SIG-M5 treated with dmso at 0.1 percent for 504 hours (cell line): ENCODE measurements around the gene AFF3.

Experiments
- DNase-seq: peaks from one replicate; lab custom pipeline; 2025; ENCODE audit not compliant: unreplicated experiment; lab: John Stamatoyannopoulos, UW

The AFF3 gene

GRCh38 chr2:99841749-99842148 lies 300.6 kb downstream of the AFF3 start:
- no peak for DNase-seq

- no peak for DNase-seq
Observed at GRCh38 chr2:99840831-99841230, 301.6 kb downstream of the AFF3 start.

DNA sequence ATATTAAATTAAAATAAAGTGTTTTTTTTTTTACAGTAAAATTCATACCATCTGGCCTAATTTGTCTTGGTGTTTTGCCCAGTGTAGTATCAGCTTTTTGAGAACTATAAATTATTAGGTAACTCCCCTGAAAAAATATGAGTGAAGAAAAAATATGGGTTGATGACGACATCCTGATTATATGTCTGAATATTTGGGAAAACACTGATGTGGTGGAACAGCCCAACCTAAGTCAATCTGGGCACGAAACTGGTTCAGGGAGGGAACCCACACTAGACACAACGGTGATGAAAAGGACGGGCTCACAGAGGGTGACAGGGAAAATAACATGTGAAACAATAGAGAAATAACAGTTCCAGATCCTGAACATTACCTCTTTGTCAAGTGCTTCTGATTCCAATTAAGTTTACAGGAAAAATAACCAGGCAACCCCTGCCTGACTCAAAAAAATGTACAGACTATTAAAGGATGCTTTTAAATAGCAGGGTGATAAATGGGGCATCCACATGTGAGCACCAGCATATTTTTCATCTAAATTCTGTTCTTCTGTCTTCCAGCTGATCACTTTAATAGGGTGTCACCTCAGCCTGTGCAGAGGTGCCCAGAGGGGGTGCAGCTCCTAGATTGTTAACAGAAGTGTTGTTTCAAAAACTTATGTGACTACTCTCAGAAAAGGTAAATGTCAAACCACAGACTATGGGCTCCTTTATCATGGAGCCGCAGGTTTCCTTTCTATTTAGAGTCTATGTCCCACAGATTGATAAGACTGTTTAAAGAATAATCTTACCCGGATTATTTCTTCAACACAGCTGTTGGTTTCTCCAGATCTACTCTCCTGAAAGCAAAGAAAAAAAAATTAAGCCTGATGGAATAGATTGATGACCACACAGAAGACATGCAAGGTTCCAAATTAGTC lies 305.4 kb downstream of the AFF3 start:
- no peak for DNase-seq

- DNase-seq: no peak
Observed at GRCh38 chr2:99834426-99834825, 308.0 kb downstream of the AFF3 start.

DNA sequence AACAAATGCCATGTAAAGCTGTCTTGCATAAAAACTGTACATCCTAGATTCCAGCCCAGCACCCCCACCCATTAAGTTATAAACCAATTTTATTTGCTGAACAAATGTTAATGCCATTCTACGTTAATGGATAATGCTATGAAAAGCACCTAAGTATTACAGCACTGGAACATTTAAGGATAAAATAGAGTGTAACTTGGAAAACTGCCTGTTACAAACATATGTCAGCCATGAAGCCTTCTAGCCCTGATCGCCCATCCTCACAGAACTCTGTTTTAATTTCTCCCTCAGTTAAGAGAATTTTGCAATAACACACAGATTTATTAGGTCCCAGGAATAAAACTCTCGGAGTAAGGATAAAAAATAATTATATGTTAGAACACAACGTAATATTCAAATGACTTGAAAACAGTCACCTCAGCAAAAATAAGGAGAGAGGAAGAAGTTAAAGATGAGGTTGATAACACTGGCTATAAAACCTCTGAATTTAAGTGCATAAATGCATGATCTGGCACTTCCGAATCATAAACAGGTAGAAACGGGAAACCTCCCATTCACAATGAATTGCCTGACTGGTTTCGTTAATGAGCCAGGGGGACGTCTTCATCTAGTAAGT lies 308.7 kb downstream of the AFF3 start:
- no peak for DNase-seq

- no peak for DNase-seq
Observed at GRCh38 chr2:99832926-99833325, 309.5 kb downstream of the AFF3 start.

DNA sequence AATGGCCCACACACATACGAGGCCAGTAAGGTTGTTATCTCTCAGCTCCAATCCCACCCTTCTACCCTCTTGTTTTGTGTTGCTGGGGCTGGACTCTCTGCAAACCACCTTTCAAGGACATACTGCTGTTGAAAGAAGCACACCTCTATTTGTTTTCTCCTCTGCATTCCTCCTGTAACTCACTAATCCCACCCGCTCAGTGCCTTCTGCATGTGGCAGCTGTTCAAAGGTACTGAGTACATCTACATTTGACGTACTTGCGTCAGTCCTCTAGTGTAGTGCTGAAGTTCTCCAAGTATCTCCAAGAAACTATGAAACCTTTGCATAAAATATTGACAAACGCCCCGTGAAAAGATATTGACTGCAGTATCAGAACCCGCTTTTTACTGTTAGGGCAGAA lies 310.6 kb downstream of the AFF3 start:
- DNase-seq: no peak

DNA sequence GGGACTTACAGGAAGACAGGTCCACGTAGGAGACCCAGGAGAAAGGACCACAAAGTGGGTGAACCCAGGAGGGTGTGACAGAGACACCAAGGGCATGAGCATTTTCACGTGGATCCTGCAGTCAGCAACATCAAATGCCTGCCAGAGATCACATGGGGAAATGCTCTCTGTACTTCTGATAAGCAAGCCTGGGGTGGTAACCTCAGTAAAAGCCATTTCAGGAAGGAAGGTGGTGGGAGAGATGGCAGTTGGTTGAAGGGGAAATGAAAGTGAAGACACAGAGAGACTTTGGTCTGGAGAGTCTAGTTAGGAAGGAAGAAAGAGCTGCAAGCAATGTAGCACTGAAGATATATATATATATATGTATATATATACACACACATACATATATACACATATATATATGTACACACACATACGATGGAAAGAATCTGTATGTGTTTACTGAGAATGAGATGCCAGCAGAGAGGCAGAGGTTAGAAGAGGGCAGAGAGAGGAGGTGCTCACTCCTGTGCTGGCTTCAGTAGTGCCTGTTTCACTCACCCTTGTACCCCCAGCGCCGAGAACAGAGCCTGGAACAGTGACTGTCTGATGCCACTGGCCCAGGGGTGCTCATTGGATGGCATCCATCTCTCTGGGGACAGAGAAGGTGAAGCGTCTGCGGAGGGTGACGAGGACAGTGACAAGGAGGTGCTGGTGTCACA lies 314.9 kb downstream of the AFF3 start:
- peak; percentile 97 for DNase-seq

DNA sequence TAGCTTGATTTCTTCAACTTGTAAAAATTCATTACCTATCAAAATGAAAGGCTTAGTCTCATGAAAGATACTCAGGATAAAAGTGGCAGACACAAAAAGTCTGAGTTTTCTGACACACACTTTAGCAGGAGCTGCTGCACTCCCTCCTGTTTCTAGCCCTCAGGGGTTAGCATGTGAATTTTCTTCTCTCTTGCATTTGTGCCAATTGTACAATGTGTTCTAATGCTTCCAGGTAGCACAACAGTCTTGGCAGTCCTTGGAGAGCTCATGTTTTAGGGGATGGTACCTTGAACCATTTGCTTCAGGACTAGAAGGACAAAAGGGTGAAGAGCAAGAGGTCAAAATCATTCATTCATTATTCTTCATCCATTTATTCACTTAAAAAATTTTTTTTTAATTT lies 316.8 kb downstream of the AFF3 start:
- no peak for DNase-seq

DNA sequence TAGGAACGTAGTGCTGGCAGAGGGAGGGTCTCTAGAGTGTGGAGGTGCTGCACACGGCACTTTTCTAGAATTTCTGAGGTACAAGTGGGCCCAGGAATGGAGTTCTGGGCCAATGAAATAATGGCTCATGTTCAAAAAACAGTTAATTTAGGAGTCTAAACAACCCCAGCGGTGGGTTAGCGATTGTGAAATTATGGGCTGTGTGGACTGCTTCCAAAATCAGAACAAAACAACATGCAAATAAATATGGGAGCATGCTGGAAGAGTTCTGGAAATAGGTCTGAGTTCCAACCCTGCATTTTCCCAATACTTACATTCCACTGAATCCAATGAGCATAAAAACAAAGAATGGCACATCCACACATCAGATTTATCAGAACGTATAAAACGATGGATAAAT lies 317.6 kb downstream of the AFF3 start:
- DNase-seq: no peak

DNA sequence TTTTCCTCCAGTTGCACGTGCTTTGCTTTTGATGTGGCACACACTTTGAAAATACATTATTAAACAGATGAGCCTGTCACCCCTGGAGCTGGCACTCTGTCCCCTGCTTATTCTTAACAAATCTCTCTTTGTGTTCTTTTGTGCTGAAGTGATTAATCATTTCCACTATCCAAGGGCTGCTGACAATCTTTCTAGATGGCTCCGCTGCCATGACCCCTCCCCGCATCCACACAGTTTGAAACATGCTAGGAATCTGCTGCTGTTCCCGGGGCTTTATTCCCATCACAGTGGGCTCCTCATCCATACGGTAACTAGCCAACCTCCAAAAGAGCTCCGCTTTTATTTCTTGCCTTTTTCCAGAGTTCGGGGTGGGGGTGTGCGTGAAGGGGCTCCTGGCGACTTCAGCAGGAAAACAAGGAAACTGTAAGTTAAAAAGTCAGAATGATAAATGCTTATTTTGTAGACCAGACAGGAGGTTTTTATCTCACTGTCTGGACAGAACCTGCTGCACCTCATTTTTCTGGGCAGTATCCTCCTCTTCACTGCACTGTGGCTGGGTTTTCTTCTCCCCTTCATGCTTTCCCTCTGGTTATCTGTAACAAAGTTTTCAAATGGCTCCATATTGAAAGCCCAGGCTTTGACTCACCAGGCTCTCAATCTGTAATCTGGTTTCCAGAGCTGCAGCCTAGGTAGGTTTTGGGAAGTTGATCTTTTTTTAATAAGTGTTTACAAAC lies 319.7 kb downstream of the AFF3 start:
- DNase-seq: no peak

DNA sequence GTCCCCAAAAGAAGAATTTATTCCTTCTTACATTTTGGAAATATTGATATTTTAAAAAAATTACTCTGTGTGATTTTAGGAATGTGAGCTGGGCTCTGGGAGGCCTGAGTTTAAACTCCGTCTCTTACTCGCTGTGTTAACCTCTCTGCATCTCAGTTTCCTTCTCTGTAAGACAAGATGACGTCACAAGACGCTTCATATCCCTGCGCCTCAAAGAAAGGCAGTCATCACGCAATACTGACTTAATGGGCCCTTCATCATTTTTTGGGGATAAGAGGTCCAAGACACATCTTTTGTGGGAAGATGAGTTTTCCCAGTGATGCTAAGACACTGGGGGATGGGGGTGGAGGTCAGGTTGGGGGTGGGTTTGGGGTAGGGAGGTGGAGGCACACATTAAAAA lies 320.4 kb downstream of the AFF3 start:
- no peak for DNase-seq

DNA sequence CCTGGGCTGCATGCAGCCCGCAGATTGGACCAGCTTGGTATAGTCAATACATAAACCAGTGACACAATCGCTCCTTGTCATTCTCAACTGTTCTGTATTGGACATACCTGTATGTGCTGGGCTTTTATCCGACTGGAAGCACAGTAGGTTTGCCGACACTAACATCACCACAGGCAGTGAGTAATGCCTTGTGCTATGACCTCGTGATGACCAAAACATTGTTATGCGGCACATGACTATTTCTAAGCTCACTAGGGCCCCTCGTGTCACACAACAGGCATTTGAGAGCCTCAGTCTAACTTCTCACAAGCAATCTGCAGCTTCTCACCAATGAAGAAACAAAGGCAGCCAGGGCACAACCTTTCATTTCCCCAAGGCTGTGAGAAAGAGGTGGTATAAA lies 320.8 kb downstream of the AFF3 start:
- DNase-seq: no peak

GRCh38 chr2:99821039-99821438 lies 321.4 kb downstream of the AFF3 start:
- no peak for DNase-seq

- DNase-seq: no peak
Observed at GRCh38 chr2:99819766-99820165, 322.6 kb downstream of the AFF3 start.

GRCh38 chr2:99818842-99819241 lies 323.5 kb downstream of the AFF3 start:
- no peak for DNase-seq

GRCh38 chr2:99816908-99817307 lies 325.5 kb downstream of the AFF3 start:
- no peak for DNase-seq

GRCh38 chr2:99812426-99812825 lies 330.0 kb downstream of the AFF3 start:
- DNase-seq: no peak

GRCh38 chr2:99811544-99811943 lies 330.8 kb downstream of the AFF3 start:
- DNase-seq: no peak

DNA sequence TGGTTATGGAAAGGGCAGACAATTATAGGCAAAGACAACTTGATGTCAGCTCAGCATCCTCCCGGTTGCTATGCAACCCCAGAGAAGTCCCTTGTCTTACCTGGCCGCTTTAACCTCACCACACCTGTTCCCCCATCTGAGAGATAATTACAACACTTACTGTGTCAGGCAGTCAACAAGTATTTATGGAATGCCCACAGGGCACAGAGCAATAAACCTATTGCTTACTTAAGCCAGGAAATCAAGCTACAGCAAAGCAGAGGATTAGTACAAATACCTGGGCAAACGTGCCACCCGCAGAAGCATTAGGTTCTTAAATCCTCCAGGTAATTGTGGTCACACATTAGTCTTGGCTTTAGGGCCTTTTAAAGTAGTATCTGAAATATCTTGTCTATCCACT lies 332.2 kb downstream of the AFF3 start:
- no peak for DNase-seq

- no peak for DNase-seq
Observed at GRCh38 chr2:99809259-99809900, 333.0 kb downstream of the AFF3 start.
